Central memory CD8-positive, alpha-beta T cell (primary cell): ENCODE results near the gene ATP9B.

Source experiments
- ATAC-seq: fragments of 150-1000 bp; cut with Tn5 transposase; replicated peaks from 2 replicates; pipeline ENCODE4 v1.10.0; 2022; ENCODE audit warnings: mild to moderate bottlenecking, moderate FRiP score, moderate number of reproducible peaks; ENCODE audit not compliant: poor library complexity, severe bottlenecking; ENCODE audit errors: extremely low read depth
- DNase-seq, 2 donors: peaks; one replicate each; pipeline ENCODE4 v3.0.0; 2021; ENCODE audit warnings: low spot score in 2 of 2
- H3K27ac Mint-ChIP-seq: one replicate; pipeline ENCODE4 v1.8.0; 2022; ENCODE audit warnings: low read depth, mild to moderate bottlenecking, moderate library complexity, mixed read lengths
- H3K27me3 Mint-ChIP-seq: one replicate; pipeline ENCODE4 v1.8.0; 2022; ENCODE audit warnings: mixed read lengths
- H3K36me3 Mint-ChIP-seq: one replicate; pipeline ENCODE4 v1.8.0; 2022; ENCODE audit warnings: mild to moderate bottlenecking, moderate library complexity, mixed read lengths; ENCODE audit not compliant: insufficient read depth
- H3K4me1 Mint-ChIP-seq: one replicate; pipeline ENCODE4 v1.8.0; 2022; ENCODE audit warnings: mixed read lengths
- H3K4me3 Mint-ChIP-seq: one replicate; pipeline ENCODE4 v1.8.0; 2022; ENCODE audit warnings: mild to moderate bottlenecking, moderate library complexity, mixed read lengths
- H3K9me3 Mint-ChIP-seq: one replicate; pipeline ENCODE4 v1.8.0; 2022; ENCODE audit warnings: mixed read lengths

The ATP9B gene

DNA sequence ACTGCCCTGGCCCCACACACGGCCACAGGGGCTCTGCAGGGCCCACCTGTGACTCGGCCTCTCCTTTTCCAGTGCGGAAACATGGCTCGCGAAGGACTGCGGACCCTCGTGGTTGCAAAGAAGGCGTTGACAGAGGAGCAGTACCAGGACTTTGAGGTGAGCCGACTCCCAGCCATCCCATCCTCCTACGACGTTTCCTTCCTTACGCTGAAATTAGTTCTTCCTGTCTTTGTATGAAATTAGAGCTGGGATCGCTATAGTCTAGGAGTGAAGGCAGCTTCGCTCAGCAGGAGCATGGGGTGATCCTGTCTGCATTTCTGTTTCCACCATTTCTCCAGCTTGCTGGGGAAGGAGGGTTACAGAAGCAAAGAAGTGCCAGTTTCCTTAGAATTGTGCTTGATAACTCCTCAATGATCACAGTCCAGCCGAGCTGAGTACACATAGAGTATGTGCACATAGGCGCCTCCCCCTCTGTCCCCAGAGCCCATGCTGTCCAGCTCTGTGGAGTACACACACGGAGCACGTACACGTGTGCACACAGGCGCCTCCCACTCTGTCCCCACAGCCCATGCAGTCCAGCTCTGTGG, 267.5 kb downstream of the ATP9B start:
- no peak for ATAC-seq
- H3K27me3 Mint-ChIP-seq = no peaks in the 10 kb centered on the region
- no peak for DNase-seq
- no peak overlapping the region for H3K27ac Mint-ChIP-seq
- H3K4me1 Mint-ChIP-seq = no peaks in the 10 kb centered on the region
- no peak overlapping the region for H3K4me3 Mint-ChIP-seq
- H3K36me3 Mint-ChIP-seq = peaks cover 15% of the 10 kb centered on the region
- no peaks in the 10 kb centered on the region for H3K9me3 Mint-ChIP-seq

DNA sequence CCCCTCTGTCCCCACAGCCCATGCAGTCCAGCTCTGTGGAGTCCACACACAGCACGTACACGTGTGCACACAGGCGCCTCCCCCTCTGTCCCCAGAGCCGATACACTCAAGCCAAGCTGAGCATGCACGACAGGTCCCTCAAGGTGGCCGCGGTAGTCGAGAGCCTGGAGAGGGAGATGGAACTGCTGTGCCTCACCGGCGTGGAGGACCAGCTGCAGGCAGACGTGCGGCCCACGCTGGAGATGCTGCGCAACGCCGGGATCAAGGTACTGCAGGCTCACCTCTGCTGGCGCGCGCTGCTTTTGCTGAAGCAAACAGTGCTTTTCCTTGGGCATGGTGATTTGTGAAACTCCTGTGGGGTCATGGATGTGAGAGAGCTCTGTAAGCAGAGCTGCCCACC, 268.0 kb downstream of the ATP9B start:
- Mint-ChIP-seq H3K36me3 (peaks cover 15% of the 10 kb centered on the region), H3K9me3 (no peaks in the 10 kb centered on the region), H3K4me1 (no peaks in the 10 kb centered on the region), H3K4me3 (no peak overlapping the region), H3K27me3 (no peaks in the 10 kb centered on the region), H3K27ac (no peak overlapping the region)
- ATAC-seq (no peak), DNase-seq (no peak)

DNA sequence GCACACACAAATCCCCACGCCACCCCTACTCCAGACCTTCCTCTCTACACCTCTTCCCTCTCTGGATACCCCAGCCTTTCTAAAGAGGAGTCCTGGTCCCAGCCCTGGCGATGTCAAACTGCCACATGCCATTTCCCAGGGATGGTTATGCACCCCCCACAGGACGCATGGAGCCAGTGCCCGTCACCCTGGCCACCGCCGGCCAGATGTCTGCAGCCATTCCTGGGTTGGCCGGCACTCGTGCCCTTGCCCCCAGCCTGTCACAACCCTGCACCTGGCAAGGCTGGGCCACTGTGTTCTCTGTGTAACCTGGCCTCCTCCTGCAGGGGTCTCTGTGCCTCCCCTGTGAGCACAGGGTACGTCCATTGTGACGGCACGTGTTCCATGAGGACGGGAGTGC, 268.4 kb downstream of the ATP9B start:
- no peak overlapping the region for H3K27ac Mint-ChIP-seq
- DNase-seq = no peak
- no peak for ATAC-seq
- H3K4me3 Mint-ChIP-seq = no peak overlapping the region
- peaks cover 11% of the 10 kb centered on the region for H3K36me3 Mint-ChIP-seq
- no peaks in the 10 kb centered on the region for H3K4me1 Mint-ChIP-seq
- H3K27me3 Mint-ChIP-seq = no peaks in the 10 kb centered on the region
- no peaks in the 10 kb centered on the region for H3K9me3 Mint-ChIP-seq

DNA sequence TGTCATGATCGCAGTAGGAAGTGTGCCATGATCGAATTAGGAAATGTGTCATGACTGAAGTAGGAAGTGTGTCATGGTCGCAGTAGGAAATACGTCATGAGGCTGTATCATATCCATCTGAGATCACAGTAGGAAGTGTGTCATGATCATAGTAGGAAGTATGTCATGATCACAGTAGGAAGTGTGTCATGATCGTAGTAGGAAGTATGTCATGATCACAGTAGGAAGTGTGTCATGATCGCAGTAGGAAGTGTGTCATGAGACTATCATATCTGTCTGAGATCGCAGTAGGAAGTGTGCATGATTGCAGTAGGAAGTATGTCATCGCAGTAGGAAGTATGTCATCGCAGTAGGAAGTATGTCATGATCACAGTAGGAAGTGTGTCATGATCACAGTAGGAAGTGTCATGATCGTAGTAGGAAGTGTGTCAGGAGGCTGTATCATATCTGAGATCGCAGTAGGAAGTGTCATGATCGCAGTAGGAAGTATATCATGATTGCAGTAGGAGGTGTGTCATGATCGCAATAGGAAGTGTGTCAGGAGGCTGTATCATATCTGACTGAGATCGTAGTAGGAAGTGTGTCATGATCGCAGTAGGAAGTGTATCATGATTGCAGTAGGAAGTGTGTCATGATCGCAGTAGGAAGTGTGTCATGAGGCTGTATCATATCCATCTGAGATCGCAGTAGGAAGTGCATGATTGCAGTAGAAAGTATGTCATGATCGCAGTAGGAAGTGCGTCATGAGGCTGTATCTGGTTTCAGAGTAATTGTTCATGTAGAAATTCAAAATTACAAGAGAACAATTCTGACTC, 270.1 kb downstream of the ATP9B start:
- DNase-seq (no peak), ATAC-seq (no peak)
- H3K36me3 Mint-ChIP-seq = peaks cover 9% of the 10 kb centered on the region
- no peak overlapping the region for H3K27ac Mint-ChIP-seq
- H3K9me3 Mint-ChIP-seq = no peaks in the 10 kb centered on the region
- H3K4me3 Mint-ChIP-seq = no peak overlapping the region
- no peaks in the 10 kb centered on the region for H3K4me1 Mint-ChIP-seq
- H3K27me3 Mint-ChIP-seq = no peaks in the 10 kb centered on the region

DNA sequence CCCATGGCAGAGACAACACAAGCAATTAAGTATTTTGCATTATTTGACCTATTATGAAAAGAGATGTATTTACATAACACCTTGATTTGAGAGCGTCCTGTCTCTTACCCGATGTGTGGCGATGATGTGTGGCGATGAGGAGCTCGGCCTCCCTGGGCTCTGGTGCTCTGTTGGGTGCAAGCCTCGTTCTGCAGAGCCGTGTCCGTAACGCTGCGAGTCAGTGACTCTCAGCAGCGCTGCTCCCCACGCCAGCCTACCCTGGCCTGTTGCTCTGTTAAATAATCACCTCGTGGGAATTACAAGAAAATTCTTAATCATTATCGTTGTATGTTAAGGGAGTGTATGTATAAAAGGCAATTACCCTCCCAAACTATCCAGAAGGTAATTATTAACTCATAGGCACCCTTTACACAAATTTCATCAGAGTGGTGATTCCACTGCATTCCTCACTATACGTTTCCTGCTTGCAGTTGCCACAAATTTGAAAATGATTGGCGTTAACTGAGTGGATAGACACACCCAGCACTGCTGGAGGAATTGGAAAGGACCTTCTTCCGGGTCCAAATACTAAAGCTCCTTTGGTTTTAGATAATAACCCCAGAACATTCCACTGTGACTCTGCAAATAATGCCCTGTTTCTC, 274.5 kb downstream of the ATP9B start:
- Mint-ChIP-seq H3K4me3 (no peak overlapping the region), H3K27me3 (no peaks in the 10 kb centered on the region), H3K4me1 (no peaks in the 10 kb centered on the region), H3K27ac (no peak overlapping the region), H3K36me3 (peaks cover 25% of the 10 kb centered on the region), H3K9me3 (no peaks in the 10 kb centered on the region)
- no peak for ATAC-seq
- DNase-seq = no peak

DNA sequence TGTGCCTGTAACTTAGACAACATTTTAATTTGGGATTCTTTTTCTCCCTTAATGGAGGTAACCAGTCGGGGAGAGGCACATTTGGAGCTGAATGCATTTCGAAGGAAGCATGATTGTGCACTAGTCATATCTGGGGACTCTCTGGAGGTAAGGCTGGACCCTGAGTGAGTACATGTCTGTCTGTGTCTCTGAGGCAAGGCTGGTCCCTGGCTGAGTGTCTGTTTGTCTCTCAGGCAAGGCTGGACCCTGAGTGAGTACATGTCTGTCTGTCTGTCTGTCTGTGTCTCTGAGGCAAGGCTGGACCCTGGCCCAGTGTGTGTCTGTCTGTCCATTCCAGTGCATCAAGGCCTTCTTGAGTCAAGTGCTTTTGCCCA, 275.0 kb downstream of the ATP9B start:
- Mint-ChIP-seq H3K27me3 (no peaks in the 10 kb centered on the region), H3K4me1 (no peaks in the 10 kb centered on the region), H3K36me3 (peaks cover 25% of the 10 kb centered on the region), H3K27ac (no peak overlapping the region), H3K4me3 (no peak overlapping the region), H3K9me3 (no peaks in the 10 kb centered on the region)
- DNase-seq (no peak), ATAC-seq (no peak)

DNA sequence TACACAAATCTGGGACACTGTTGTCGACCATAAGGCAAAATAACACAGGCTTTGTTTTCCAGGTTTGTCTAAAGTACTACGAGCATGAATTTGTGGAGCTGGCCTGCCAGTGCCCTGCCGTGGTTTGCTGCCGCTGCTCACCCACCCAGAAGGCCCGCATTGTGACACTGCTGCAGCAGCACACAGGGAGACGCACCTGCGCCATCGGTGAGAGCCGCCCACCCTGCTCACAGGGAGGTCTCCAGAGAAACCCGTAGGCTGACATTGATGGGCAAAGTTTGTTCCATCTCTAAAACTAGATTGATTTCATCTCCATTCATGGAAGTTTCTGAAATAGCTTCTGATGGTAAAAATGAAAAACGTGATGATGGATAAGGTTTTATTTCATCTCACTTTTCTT, 276.2 kb downstream of the ATP9B start:
- Mint-ChIP-seq H3K4me3 (no peak overlapping the region), H3K4me1 (no peaks in the 10 kb centered on the region), H3K9me3 (no peaks in the 10 kb centered on the region), H3K27me3 (no peaks in the 10 kb centered on the region), H3K27ac (no peak overlapping the region), H3K36me3 (peaks cover 28% of the 10 kb centered on the region)
- DNase-seq (no peak), ATAC-seq (no peak)

DNA sequence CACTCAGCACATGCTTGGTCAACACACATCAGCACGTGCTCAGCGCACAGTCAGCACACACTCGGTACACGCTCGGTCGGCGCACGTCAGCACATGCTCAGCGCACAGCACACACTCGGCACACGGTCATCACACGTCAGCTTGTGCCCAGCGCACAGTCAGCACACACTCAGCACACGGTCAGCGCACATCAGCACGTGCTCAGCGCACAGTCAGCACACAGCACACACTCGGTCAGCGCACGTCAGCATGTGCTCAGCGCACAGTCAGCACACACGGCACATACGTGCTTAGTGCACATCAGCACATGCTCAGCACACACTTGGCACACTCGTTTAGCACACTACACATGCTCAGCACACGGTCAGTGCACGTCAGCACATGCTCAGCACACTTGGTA, 276.8 kb downstream of the ATP9B start:
- no peak for ATAC-seq

DNA sequence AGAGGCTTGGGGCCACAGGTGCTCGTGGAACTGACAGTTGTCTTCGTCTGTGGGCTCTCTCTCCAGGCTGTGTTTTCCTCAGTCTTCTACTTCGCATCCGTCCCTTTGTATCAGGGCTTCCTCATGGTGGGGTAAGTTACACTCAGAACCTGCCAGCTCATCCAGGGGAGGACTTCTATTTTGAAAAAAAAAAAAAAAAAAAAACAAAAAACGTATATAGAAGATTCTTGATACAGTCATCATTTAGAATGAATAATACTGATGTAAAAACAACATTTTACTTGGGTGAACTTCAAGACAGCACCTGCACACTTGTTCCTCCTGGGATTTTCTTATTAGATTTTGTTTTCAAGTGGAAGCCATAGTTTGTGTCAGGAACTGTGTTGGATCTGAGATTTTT, 278.9 kb downstream of the ATP9B start:
- no peaks in the 10 kb centered on the region for H3K4me1 Mint-ChIP-seq
- no peak overlapping the region for H3K4me3 Mint-ChIP-seq
- ATAC-seq (no peak), DNase-seq (no peak)
- no peak overlapping the region for H3K27ac Mint-ChIP-seq
- no peaks in the 10 kb centered on the region for H3K27me3 Mint-ChIP-seq
- peaks cover 34% of the 10 kb centered on the region for H3K36me3 Mint-ChIP-seq
- no peaks in the 10 kb centered on the region for H3K9me3 Mint-ChIP-seq

More for the DNA sequence above, 276.8 kb downstream of the ATP9B start:
- no peaks in the 10 kb centered on the region for H3K9me3 Mint-ChIP-seq
- no peak overlapping the region for H3K4me3 Mint-ChIP-seq
- peaks cover 31% of the 10 kb centered on the region for H3K36me3 Mint-ChIP-seq
- H3K27ac Mint-ChIP-seq = no peak overlapping the region
- no peak for DNase-seq
- H3K27me3 Mint-ChIP-seq = no peaks in the 10 kb centered on the region
- H3K4me1 Mint-ChIP-seq = no peaks in the 10 kb centered on the region

DNA sequence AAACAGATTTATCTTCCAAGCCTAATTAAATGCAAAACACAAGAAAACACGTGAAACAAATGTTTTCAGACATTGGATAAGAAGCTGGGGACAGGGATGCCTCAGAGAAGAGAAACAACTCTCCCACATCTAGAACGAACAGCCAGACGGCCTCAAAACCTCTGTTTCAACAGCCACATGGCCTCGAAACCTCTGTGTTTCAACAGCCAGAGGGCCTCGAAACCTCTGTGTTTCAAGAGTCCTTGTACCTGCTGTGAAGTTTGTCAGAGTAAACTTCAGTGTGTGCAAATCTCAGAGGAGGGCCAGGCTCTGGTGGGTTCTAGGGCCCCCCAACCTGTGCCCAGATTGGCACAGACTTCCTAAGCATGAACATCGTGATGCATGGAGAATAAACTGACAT, 283.2 kb downstream of the ATP9B start:
- Mint-ChIP-seq H3K27ac (no peak overlapping the region), H3K27me3 (no peaks in the 10 kb centered on the region), H3K36me3 (peaks cover 12% of the 10 kb centered on the region), H3K9me3 (no peaks in the 10 kb centered on the region), H3K4me3 (no peak overlapping the region), H3K4me1 (peaks cover 6% of the 10 kb centered on the region)
- DNase-seq = no peak
- ATAC-seq = no peak

DNA sequence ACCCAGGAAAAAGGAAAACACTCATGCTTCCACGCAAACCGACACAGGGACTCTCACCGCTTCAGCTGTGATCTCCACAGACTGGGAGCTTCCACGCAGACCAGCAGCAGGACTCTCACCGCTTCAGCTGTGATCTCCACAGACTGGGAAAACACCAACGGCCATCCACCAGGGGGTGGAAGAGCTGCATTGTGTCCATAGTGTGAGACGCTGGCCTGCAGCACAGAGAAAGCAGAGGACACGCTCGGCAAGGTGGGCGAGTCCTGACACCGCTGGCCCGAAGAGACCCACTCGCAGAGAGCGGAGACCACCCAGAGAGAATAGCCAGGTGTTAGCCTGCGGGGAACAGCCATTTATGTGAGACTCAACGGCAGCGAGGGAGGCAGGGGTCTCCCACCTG, 284.1 kb downstream of the ATP9B start:
- no peak for ATAC-seq
- H3K4me3 Mint-ChIP-seq = no peak overlapping the region
- H3K27me3 Mint-ChIP-seq = no peaks in the 10 kb centered on the region
- no peak for DNase-seq
- H3K4me1 Mint-ChIP-seq = peaks cover 6% of the 10 kb centered on the region
- H3K27ac Mint-ChIP-seq = no peak overlapping the region
- H3K36me3 Mint-ChIP-seq = peaks cover 11% of the 10 kb centered on the region
- H3K9me3 Mint-ChIP-seq = no peaks in the 10 kb centered on the region

DNA sequence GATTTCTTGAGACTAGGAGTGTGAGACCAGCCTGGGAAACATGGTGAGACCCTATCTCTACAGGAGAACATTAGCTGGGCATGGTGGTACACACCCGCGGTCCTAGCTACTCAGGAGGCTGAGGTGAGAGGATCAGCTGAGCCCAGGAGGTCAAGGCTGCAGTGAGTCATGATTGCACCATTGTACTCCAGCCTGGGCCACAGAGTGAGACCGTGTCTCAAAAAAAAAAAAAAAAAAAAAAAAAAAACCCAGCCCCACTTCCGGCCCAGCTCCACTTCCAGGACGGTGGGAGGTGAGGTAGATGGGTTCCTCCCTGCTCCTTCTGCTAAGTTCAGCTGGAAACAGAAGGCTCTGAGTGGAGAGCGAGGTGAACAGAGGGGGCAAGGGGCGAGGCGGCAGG, 285.2 kb downstream of the ATP9B start:
- H3K4me1 Mint-ChIP-seq = peaks cover 6% of the 10 kb centered on the region
- ATAC-seq (no peak), DNase-seq (no peak)
- no peak overlapping the region for H3K27ac Mint-ChIP-seq
- peaks cover 14% of the 10 kb centered on the region for H3K36me3 Mint-ChIP-seq
- no peak overlapping the region for H3K4me3 Mint-ChIP-seq
- no peaks in the 10 kb centered on the region for H3K27me3 Mint-ChIP-seq
- no peaks in the 10 kb centered on the region for H3K9me3 Mint-ChIP-seq
